Body of pancreas (tissue), 4 donors: ENCODE data around the gene ASPN.

Experiments
- CTCF ChIP-seq, 7 experiments: fragments of 450-650 bp in 4 of 7; fragments of 200-600 bp in 3 of 7; sonication (generic) in 3 of 7; IDR thresholded peaks; one replicate each; pipeline ENCODE4 v1.5.1; 2016 to 2019; ENCODE audit warnings: antibody characterized with exemption in 7 of 7
- POLR2A ChIP-seq, 3 donors: fragments of 450-650 bp; IDR thresholded peaks; one replicate each; pipeline ENCODE4 v1.6.1; 2016; ENCODE audit warnings: antibody characterized with exemption in 3 of 3, mild to moderate bottlenecking in 2 of 3

- TF ChIP-seq POLR2A (IDR thresholded peaks at IDR 0.05) = no peak
- no peak for TF ChIP-seq CTCF (IDR thresholded peaks at IDR 0.05)
Observed at GRCh38 chr9:92444841-92445240, 37.5 kb downstream of the ASPN start.
